Stimulated activated naive B cell treated with anti-CD40 and anti-IgM and Interleukin-4, amounts not matched to agents 10 μg/mL and 1 μg/mL and 100 μg/mL, for 72 hours (primary cell): ENCODE data around the gene LY6G6D.

Source experiments
- ATAC-seq, 2 donors: fragments of 150-1000 bp; cut with Tn5 transposase; replicated peaks; 2 replicates each; pipeline ENCODE4 v1.10.0; 2021; ENCODE audit warnings: moderate library complexity in 1 of 2
- DNase-seq: peaks from one replicate; pipeline ENCODE4 v3.0.0; 2021
- H3K27ac Mint-ChIP-seq: one replicate; pipeline ENCODE4 v1.8.0; 2022; ENCODE audit warnings: mild to moderate bottlenecking, mixed read lengths
- H3K27me3 Mint-ChIP-seq, 2 donors: one replicate each; pipeline ENCODE4 v1.8.0; 2022; ENCODE audit warnings: mixed read lengths in 2 of 2
- H3K36me3 Mint-ChIP-seq, 2 donors: one replicate each; pipeline ENCODE4 v1.8.0; 2022; ENCODE audit warnings: mixed read lengths in 2 of 2, mild to moderate bottlenecking in 1 of 2
- H3K4me1 Mint-ChIP-seq, 2 donors: one replicate each; pipeline ENCODE4 v1.8.0; 2022; ENCODE audit warnings: mixed read lengths in 2 of 2, mild to moderate bottlenecking in 1 of 2
- H3K4me3 Mint-ChIP-seq, 2 donors: one replicate each; pipeline ENCODE4 v1.8.0; 2022; ENCODE audit warnings: mild to moderate bottlenecking in 2 of 2, mixed read lengths in 2 of 2, moderate library complexity in 1 of 2
- H3K9me3 Mint-ChIP-seq, 2 donors: one replicate each; pipeline ENCODE4 v1.8.0; 2022; ENCODE audit warnings: mixed read lengths in 2 of 2, mild to moderate bottlenecking in 1 of 2

Gene LY6G6D

GRCh38 chr6:31741815-31742214 is 26.7 kb downstream of the LY6G6D start:
- peaks cover 24 to 48% of the 10 kb centered on the region in 2 donors for H3K4me1 Mint-ChIP-seq
- H3K36me3 Mint-ChIP-seq = peaks cover 25 to 35% of the 10 kb centered on the region in 2 donors
- no peak overlapping the region for H3K4me3 Mint-ChIP-seq
- ATAC-seq (no peak), DNase-seq (no peak)
- H3K27me3 Mint-ChIP-seq = no peaks in the 10 kb centered on the region
- no peak overlapping the region for H3K27ac Mint-ChIP-seq
- no peaks in the 10 kb centered on the region for H3K9me3 Mint-ChIP-seq

- DNase-seq (no peak), ATAC-seq (no peak)
- Mint-ChIP-seq H3K9me3 (no peaks in the 10 kb centered on the region), H3K4me3 (no peak overlapping the region), H3K27ac (peak overlapping the region; percentile 11), H3K4me1 (peaks cover 17 to 37% of the 10 kb centered on the region in 2 donors), H3K36me3 (peaks cover 29 to 42% of the 10 kb centered on the region in 2 donors), H3K27me3 (no peaks in the 10 kb centered on the region)
Observed at GRCh38 chr6:31742894-31743293, 27.7 kb downstream of the LY6G6D start.

GRCh38 chr6:31744422-31744821 is 29.3 kb downstream of the LY6G6D start:
- no peak for ATAC-seq
- no peak overlapping the region for H3K27ac Mint-ChIP-seq
- H3K4me1 Mint-ChIP-seq = peaks cover 3 to 22% of the 10 kb centered on the region in 2 donors
- H3K4me3 Mint-ChIP-seq = no peak overlapping the region
- no peaks in the 10 kb centered on the region for H3K27me3 Mint-ChIP-seq
- peaks cover 29 to 42% of the 10 kb centered on the region in 2 donors for H3K36me3 Mint-ChIP-seq
- no peak for DNase-seq
- H3K9me3 Mint-ChIP-seq = no peaks in the 10 kb centered on the region

- Mint-ChIP-seq H3K36me3 (peaks cover 17 to 19% of the 10 kb centered on the region in 2 donors), H3K4me3 (no peak overlapping the region), H3K4me1 (peaks cover 0 to 2% of the 10 kb centered on the region in 2 donors), H3K27me3 (no peaks in the 10 kb centered on the region), H3K27ac (no peak overlapping the region), H3K9me3 (no peaks in the 10 kb centered on the region)
- ATAC-seq (no peak), DNase-seq (no peak)
Observed at GRCh38 chr6:31749301-31750036, 34.3 kb downstream of the LY6G6D start.

GRCh38 chr6:31750411-31751022 is 35.4 kb downstream of the LY6G6D start:
- H3K36me3 Mint-ChIP-seq = peaks cover 11% of the 10 kb centered on the region in 2 donors
- no peak for DNase-seq
- H3K27ac Mint-ChIP-seq = no peak overlapping the region
- no peaks in the 10 kb centered on the region for H3K27me3 Mint-ChIP-seq
- no peak for ATAC-seq
- H3K9me3 Mint-ChIP-seq = no peaks in the 10 kb centered on the region
- no peak overlapping the region for H3K4me3 Mint-ChIP-seq
- peaks cover 0 to 2% of the 10 kb centered on the region in 2 donors for H3K4me1 Mint-ChIP-seq

- Mint-ChIP-seq H3K27ac (no peak overlapping the region), H3K36me3 (peaks cover 3 to 4% of the 10 kb centered on the region in 2 donors), H3K27me3 (no peaks in the 10 kb centered on the region), H3K4me3 (no peak overlapping the region), H3K4me1 (peaks cover 0 to 2% of the 10 kb centered on the region in 2 donors), H3K9me3 (no peaks in the 10 kb centered on the region)
- ATAC-seq (no peak), DNase-seq (no peak)
Observed at GRCh38 chr6:31752739-31753319, 37.7 kb downstream of the LY6G6D start.

GRCh38 chr6:31758281-31758680 is 43.1 kb downstream of the LY6G6D start:
- H3K9me3 Mint-ChIP-seq = no peaks in the 10 kb centered on the region
- peak overlapping the region; percentile 28 for H3K27ac Mint-ChIP-seq
- ATAC-seq (no peak), DNase-seq (no peak)
- no peak overlapping the region for H3K4me3 Mint-ChIP-seq
- H3K36me3 Mint-ChIP-seq = peaks cover 17 to 28% of the 10 kb centered on the region in 2 donors
- peaks cover 0 to 8% of the 10 kb centered on the region in 2 donors for H3K4me1 Mint-ChIP-seq
- H3K27me3 Mint-ChIP-seq = no peaks in the 10 kb centered on the region

- Mint-ChIP-seq H3K4me3 (no peak overlapping the region), H3K27me3 (no peaks in the 10 kb centered on the region), H3K27ac (no peak overlapping the region), H3K36me3 (peaks cover 29 to 43% of the 10 kb centered on the region in 2 donors), H3K9me3 (no peaks in the 10 kb centered on the region), H3K4me1 (peaks cover 0 to 8% of the 10 kb centered on the region in 2 donors)
- no peak for DNase-seq
- ATAC-seq = no peak
Observed at GRCh38 chr6:31760790-31761189, 45.6 kb downstream of the LY6G6D start.

GRCh38 chr6:31761343-31761742 is 46.2 kb downstream of the LY6G6D start:
- no peak overlapping the region for H3K27ac Mint-ChIP-seq

GRCh38 chr6:31762356-31762755 is 47.2 kb downstream of the LY6G6D start, which contains the start of gene SAPCD1:
Gene SAPCD1 (plus strand): TSS chr6:31762656. CDS start chr6:31763055, 399 bp downstream.
- ATAC-seq (no peak), DNase-seq (no peak)
- H3K27me3 Mint-ChIP-seq = no peaks in the 10 kb centered on the region
- peaks cover 0 to 8% of the 10 kb centered on the region in 2 donors for H3K4me1 Mint-ChIP-seq
- H3K4me3 Mint-ChIP-seq = no peak within 1 kb of the TSS
- no peaks in the 10 kb centered on the region for H3K9me3 Mint-ChIP-seq
- peaks cover 31 to 43% of the 10 kb centered on the region in 2 donors for H3K36me3 Mint-ChIP-seq
- H3K27ac Mint-ChIP-seq = no peak within 1 kb of the TSS

More at GRCh38 chr6:31761343-31761742, 46.2 kb downstream of the LY6G6D start:
- ATAC-seq (no peak), DNase-seq (no peak)
- H3K4me3 Mint-ChIP-seq = no peak overlapping the region
- H3K36me3 Mint-ChIP-seq = peaks cover 31 to 43% of the 10 kb centered on the region in 2 donors
- no peaks in the 10 kb centered on the region for H3K9me3 Mint-ChIP-seq
- peaks cover 0 to 8% of the 10 kb centered on the region in 2 donors for H3K4me1 Mint-ChIP-seq
- H3K27me3 Mint-ChIP-seq = no peaks in the 10 kb centered on the region

- Mint-ChIP-seq H3K9me3 (no peaks in the 10 kb centered on the region), H3K27ac (no peak overlapping the region), H3K4me3 (no peak overlapping the region), H3K27me3 (no peaks in the 10 kb centered on the region), H3K36me3 (peaks cover 31 to 45% of the 10 kb centered on the region in 2 donors), H3K4me1 (peaks cover 0 to 9% of the 10 kb centered on the region in 2 donors)
- ATAC-seq = no peak
- no peak for DNase-seq
Observed at GRCh38 chr6:31762878-31763618, 47.9 kb downstream of the LY6G6D start.

GRCh38 chr6:31763619-31763940 is 48.4 kb downstream of the LY6G6D start:
- no peak for ATAC-seq
- Mint-ChIP-seq H3K27me3 (no peaks in the 10 kb centered on the region), H3K36me3 (peaks cover 31 to 43% of the 10 kb centered on the region in 2 donors), H3K9me3 (no peaks in the 10 kb centered on the region), H3K4me3 (no peak overlapping the region), H3K27ac (no peak overlapping the region), H3K4me1 (peaks cover 0 to 7% of the 10 kb centered on the region in 2 donors)
- DNase-seq = no peak

GRCh38 chr6:31764198-31764597 is 49.0 kb downstream of the LY6G6D start:
- ATAC-seq = no peak
- Mint-ChIP-seq H3K4me1 (peaks cover 5 to 7% of the 10 kb centered on the region in 2 donors), H3K36me3 (peaks cover 31 to 41% of the 10 kb centered on the region in 2 donors), H3K27ac (no peak overlapping the region), H3K4me3 (no peak overlapping the region), H3K9me3 (no peaks in the 10 kb centered on the region), H3K27me3 (no peaks in the 10 kb centered on the region)
- DNase-seq = no peak

GRCh38 chr6:31765559-31765909 is 50.4 kb downstream of the LY6G6D start:
- ATAC-seq = no peak
- Mint-ChIP-seq H3K4me1 (peaks cover 8 to 13% of the 10 kb centered on the region in 2 donors), H3K9me3 (no peaks in the 10 kb centered on the region), H3K27me3 (no peaks in the 10 kb centered on the region), H3K36me3 (peaks cover 24 to 40% of the 10 kb centered on the region in 2 donors), H3K4me3 (no peak overlapping the region), H3K27ac (no peak overlapping the region)
- DNase-seq = no peak
